GM12892 (cell line): ENCODE measurements around the gene GLT6D1.

Source experiments
- POLR2A ChIP-seq: IDR thresholded peaks from 2 replicates; pipeline ENCODE4 v1.6.1; 2011; ENCODE audit warnings: low read depth, low read length, control low read depth
- POLR2AphosphoS5 ChIP-seq: IDR thresholded peaks from 2 replicates; pipeline ENCODE4 v1.6.1; 2011; ENCODE audit warnings: low read depth, low read length, control low read depth

DNA sequence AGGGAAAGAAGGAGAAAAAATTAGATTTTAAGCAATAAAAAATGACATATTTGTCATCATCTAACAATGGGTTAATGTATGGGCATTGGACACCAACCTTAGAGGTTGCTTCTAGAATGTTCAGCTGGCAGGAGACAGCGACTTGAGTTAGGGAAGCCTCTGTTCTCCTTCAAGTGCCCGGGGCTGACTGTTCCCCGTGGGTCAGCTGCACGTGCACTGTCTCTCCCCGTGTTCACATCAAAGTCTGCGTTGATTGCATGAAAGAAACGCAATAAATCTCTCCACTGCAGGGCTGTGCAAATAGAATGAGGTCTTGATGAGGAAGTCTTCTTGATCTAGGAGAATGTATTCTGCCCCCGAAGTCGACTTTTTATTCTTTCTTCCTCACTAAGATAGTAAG, at the start of gene GLT6D1:
- no peak for TF ChIP-seq POLR2A
- no peak for TF ChIP-seq POLR2AphosphoS5
